GM20000 (cell line): ENCODE measurements around the gene SPNS1.

Source experiments
- DNase-seq: peaks from one replicate; pipeline ENCODE4 v3.0.0; 2012; ENCODE audit warnings: low spot score
- TF ChIP-seq, protein P1 (sequence below): IDR thresholded peaks from 2 replicates; pipeline ENCODE4 v1.5.1; 2012; ENCODE audit warnings: mild to moderate bottlenecking, control low read depth; ENCODE audit errors: extremely low read depth, missing control alignments

The SPNS1 gene

DNA sequence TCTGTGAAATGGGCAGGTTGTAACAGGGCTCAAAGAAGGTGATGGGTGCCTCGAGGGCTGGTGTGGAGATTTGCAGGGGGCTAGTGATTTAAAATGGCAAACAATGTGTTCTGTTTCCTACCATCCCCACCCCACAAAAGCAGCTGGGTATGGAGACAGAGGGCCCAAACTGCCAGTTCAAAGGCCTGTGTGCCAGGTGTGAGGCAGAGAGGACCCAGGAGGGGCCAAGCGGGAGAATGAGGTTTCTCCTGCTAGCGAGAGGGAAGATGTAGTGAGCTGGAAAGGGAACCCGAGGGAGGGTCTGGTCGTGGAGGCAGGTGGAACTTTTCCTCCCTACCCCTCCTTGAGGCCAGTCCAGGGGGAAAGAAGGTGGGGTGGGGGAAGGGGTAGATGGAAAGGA lies 49.7 kb downstream of the SPNS1 start:
- no peak for DNase-seq
- TF ChIP-seq, protein P1, sequence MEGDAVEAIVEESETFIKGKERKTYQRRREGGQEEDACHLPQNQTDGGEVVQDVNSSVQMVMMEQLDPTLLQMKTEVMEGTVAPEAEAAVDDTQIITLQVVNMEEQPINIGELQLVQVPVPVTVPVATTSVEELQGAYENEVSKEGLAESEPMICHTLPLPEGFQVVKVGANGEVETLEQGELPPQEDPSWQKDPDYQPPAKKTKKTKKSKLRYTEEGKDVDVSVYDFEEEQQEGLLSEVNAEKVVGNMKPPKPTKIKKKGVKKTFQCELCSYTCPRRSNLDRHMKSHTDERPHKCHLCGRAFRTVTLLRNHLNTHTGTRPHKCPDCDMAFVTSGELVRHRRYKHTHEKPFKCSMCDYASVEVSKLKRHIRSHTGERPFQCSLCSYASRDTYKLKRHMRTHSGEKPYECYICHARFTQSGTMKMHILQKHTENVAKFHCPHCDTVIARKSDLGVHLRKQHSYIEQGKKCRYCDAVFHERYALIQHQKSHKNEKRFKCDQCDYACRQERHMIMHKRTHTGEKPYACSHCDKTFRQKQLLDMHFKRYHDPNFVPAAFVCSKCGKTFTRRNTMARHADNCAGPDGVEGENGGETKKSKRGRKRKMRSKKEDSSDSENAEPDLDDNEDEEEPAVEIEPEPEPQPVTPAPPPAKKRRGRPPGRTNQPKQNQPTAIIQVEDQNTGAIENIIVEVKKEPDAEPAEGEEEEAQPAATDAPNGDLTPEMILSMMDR: no peak

DNA sequence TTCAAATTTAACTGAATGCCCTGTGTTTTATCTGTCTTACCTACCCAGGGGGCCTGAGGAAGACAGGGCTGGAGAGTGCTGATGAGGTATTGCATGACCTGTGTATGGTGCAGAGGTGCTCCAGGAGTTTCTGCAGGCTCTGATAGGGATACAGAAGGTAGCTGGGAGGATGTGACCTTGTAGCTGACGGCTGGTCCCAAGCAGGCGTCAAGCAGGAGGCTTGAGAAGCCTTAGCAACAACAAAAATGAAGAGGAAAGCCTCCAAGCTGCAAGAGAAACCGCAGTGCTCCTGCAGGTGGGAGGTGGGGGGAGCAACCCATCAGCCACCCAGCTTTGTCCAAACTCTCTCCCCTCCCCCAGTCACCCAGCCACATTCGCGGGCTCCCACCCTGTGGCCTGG lies 50.6 kb downstream of the SPNS1 start:
- TF ChIP-seq, protein P1: no peak
- DNase-seq: no peak

DNA sequence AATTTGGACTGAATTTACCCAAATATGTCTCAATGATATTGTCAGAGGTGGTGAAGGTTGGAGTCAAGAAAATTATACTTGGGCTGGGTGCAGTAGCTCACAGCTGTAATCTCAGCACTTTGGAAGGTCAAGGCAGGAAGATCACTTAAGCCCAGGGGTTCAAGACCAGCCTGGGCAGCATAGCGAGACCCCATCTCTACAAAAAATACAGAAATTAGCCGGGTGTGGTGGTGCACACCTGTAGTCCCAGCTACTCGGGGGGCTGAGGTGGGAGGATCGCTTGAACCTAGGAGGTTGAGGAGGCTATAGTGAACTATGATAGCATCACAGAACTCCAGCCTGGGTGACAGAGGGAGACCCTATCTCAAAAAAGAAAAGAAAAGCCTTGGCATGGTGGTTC lies 51.2 kb downstream of the SPNS1 start:
- no peak for DNase-seq
- TF ChIP-seq, protein P1: no peak

DNA sequence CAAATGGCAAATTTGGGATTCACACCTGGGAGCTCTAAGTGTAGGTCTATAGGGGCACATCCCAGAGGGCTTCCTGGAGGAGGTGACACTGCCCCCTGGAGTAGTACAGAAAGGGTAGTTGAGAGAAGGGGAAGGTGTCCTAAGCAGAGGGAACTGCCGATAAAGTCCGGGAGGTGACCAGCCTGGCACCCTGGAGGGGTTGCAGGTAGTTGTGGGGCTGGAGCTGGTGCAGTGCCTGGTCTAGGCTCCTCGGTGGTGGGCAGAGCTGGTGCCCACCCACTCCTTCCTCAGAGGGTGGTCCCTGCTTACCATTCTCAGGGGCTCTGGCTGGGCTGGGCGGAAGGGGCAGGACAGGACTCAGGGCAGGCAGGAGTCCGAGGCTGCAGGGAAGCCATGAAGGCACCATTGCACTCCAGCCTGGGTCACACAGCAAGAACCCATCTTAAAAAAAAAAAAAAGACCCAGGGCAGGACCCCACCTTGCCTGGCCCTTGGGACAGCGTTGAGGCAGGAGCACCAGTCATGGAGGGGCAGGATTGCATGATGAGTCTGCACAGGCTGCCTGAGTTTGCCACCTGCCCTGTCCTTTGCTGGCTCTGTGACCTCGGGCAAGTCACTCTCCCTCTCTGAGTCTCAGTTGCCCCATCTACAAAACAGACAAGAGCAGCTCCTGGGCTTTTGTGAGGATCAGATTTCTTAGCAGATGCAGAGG lies 54.0 kb downstream of the SPNS1 start:
- DNase-seq: no peak
- TF ChIP-seq, protein P1: no peak

DNA sequence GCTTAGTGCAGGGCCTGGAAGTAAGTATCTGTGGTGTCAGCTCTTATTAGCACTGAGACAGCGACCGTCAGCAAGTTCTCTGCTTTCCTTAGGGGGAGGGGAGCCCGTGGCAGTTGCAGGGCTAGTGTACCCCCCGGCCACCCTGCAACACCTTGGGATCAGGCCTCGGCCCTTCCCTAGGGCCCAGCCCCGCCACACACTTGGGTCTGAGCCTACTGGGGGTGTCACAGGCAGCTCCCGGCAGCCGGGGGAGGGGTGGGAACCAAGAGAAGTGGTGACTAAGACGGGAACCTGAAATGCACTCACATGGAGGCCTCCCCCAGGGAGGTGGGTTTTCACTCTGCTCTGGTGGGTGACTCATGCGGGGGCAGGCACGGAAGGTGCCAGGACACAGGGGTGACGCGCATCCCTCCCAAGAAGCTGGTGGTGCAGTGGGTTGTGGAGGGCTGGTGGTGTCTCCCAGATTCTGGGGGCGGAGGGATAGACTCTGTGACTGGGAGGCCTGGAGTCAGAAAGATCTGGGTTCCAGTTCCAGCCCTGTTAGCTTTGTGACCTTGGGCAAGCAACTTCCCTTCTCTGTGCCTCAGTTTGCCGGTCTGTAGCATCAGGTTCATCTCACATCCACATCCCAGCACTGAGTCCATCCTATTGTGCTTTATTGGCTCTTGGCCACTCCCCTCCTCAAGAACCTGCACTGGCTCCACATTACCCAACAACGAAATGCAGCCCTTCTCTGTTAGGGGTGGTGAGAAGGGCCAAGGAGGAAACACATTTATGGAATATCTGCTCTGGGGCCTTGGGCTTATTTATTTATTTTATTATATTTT lies 54.8 kb downstream of the SPNS1 start:
- DNase-seq: peak; percentile 56
- TF ChIP-seq, protein P1: no peak

DNA sequence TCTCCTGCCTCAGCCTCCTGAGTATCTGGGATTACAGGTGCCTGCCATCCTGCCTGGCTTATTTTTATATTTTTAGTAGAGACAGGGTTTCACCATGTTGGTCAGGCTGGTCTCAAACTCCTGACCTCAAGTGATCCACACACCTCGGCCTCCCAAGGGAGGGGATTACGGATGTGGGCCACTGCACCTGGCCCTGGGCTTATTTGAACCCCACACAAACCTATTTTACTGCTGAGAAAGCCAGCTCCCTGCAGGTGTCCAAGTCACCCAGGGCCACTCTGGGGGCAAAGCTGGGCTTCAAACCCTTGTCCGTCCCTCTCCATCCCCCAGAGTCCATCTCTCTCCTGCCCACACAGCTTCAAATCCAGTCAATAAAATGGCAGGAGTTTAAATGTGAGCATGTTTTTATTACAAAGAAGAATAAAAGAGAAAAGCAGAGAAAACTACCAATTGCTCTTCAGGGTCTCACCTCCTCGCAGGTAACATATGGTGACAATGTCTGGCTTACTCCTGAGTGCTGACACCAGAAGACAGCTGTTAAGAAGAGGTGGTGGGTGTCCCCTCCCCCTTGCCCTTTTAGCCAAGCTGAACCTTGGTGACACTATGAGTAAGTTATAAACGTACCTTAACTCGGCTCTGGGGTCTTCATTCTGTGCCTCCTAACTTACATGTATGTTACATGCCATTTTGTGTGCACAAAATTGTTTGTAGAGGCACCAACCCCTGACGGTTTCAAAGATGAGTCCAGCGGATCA lies 55.7 kb downstream of the SPNS1 start:
- TF ChIP-seq, protein P1: no peak
- no peak for DNase-seq
